Lower leg skin (tissue), 4 donors: ENCODE results near the gene ADAMTSL1. TPM values are rescaled to one million over a fixed set of nuclear protein-coding genes. Genes with fewer than 3 reads are reported as not detected.

Experiments
- DNase-seq, 2 donors: peaks; one replicate each; pipeline ENCODE4 v3.0.0-alpha.2; 2019; ENCODE audit warnings: low spot score in 2 of 2
- H3K4me3 ChIP-seq: fragments of 200-600 bp; sonication (generic); 2 replicates; pipeline ENCODE4 v1.5.1; 2017; ENCODE audit warnings: mild to moderate bottlenecking, low read depth; ENCODE audit not compliant: poor library complexity, severe bottlenecking
- POLR2A ChIP-seq, 2 donors: fragments of 450-650 bp; IDR thresholded peaks; one replicate each; pipeline ENCODE4 v1.6.1; 2016 to 2017; ENCODE audit warnings: antibody characterized with exemption in 2 of 2, mild to moderate bottlenecking in 1 of 2, moderate library complexity in 1 of 2
- WGBS, 2 donors: methylation state at CpG; one replicate each; pipeline ENCODE4 v1.1.5; 2018; 5-methylcytosine and 5-hydroxymethylcytosine counted together
- intact Hi-C: fragments of 100-400 bp; cut with DNase I; formaldehyde crosslinking; loops from one replicate; pipeline ENCODE4 v1.15.0; 2023; ENCODE audit warnings: low total_unique reads
- total RNA-seq, 4 donors: library from RNA; depleted of rRNA; stranded (reverse); fragments of >200 nt; gene quantifications; one replicate each; pipeline ENCODE4 v1.1.0, GENCODE V29; 2016
- TF ChIP-seq, protein P1 (sequence below), 3 donors: fragments of 450-650 bp; IDR thresholded peaks; one replicate each; pipeline ENCODE4 v1.5.1; 2016; ENCODE audit warnings: antibody characterized with exemption in 3 of 3, mild to moderate bottlenecking in 3 of 3, moderate library complexity in 2 of 3

Gene ADAMTSL1
- total RNA-seq, 4 donors from 2014 or later, result 1.2 to 3.6 (median 1.9) TPM

DNA sequence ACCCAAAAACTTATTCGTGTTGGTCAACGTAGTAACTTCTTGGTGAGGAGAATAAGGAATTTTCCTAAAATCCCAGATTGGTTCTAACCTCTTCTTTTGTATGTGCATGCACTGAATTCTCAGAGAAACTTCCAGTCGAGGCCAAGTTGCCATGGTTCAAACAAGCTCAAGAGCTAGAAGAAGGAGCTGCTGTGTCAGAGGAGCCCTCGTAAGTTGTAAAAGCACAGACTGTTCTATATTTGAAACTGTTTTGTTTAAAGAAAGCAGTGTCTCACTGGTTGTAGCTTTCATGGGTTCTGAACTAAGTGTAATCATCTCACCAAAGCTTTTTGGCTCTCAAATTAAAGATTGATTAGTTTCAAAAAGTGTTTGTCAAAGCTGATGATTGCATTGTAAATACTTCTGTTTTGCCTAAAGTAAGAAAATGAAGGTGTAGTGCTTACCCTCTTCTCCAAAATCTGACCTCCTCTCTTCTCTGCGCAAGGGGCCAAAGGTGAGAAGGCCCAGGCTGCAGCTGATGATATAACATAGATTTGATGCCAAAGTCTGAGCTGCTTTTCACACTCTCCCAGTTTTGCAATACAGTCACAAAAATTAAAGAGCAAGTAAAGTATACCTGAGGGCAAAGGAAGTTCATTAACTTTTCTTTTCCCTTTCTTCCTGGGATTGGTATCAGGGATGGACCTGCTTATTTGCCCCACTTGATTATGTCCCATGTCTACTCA is 210.8 kb downstream of the ADAMTSL1 start:
- 76 to 88% methylated on average over 5 of the region's 5 CpGs for WGBS, 2 donors
- no peak for DNase-seq
- intact Hi-C loops, result no loop called here
- TF ChIP-seq POLR2A (IDR thresholded peaks at IDR 0.05), result no peak
- no peak overlapping the region for H3K4me3 ChIP-seq

DNA sequence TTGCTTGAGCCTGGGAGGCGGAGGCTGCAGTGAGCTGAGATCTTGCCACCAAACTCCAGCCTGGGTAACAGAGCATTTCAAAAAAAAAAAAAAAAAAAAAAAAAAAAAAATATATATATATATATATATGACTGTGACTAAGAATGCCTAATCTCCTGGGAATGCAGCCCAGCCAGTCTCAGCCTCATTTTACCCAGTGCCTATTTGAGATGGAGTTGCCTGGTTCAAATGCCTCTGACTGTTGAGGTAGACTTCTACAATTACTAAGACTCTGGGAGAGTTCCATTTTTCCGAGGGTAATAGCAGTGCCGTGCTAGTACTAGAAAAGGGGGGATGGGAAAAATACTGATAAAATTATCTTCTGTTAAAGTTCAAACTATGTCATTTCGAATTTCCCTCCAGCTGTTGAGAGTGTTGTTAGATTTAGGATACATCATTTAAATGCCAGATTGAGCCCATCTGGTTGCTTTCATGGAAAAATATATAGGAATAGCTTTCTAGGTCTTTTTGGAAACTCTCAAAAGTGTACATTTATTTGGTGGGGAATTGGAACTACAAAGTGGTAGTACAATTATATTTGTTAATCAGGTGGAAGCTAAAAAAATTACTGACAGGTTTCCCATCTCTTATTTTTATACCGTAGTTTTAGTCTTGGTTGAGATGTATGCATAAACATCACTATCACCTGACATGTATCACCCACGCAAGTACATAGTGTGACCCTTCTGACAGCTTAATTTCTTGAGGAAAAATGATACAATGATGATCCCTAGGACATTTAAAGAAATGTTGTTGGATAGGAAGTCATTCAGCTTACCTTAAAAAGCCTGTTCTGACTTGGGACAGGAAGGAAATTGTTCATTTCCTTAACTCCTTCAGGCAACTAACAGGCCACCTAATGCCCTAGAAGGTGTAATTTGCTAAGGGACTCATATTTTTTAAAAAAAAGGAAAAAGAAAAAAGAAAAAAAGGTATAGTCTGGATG is 214.9 kb downstream of the ADAMTSL1 start:
- no peak overlapping the region for H3K4me3 ChIP-seq
- DNase-seq, result no peak
- 81 to 83% methylated on average over 6 of the region's 6 CpGs for WGBS, 2 donors
- TF ChIP-seq POLR2A (IDR thresholded peaks at IDR 0.05), result no peak
- TF ChIP-seq, protein P1, sequence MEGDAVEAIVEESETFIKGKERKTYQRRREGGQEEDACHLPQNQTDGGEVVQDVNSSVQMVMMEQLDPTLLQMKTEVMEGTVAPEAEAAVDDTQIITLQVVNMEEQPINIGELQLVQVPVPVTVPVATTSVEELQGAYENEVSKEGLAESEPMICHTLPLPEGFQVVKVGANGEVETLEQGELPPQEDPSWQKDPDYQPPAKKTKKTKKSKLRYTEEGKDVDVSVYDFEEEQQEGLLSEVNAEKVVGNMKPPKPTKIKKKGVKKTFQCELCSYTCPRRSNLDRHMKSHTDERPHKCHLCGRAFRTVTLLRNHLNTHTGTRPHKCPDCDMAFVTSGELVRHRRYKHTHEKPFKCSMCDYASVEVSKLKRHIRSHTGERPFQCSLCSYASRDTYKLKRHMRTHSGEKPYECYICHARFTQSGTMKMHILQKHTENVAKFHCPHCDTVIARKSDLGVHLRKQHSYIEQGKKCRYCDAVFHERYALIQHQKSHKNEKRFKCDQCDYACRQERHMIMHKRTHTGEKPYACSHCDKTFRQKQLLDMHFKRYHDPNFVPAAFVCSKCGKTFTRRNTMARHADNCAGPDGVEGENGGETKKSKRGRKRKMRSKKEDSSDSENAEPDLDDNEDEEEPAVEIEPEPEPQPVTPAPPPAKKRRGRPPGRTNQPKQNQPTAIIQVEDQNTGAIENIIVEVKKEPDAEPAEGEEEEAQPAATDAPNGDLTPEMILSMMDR (IDR thresholded peaks at IDR 0.05), result no peak
- intact Hi-C loops, result no loop called here

DNA sequence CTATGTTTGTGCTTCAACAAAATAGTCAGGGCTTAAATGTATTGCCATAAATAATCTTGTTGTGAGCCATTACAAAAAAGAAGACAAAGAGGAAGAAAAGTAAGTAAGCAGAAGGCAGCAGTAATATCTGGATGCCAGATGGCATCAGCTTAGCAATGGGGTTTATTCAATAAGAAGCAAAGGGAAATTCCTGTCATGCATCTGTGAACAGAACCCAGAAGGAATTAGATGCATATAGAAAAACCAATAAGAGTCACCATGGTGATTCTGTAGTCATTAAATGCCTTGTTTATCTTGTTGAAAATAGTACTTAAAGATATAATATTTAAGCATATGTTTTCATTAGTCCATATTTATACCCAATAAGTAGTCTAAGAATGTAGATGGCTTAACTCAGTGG is 216.0 kb downstream of the ADAMTSL1 start:
- no peak for DNase-seq
- TF ChIP-seq POLR2A (IDR thresholded peaks at IDR 0.05), result no peak
- no peak overlapping the region for H3K4me3 ChIP-seq
- intact Hi-C loops, result no loop called here

GRCh38 chr9:18692268-18692667 is 218.3 kb downstream of the ADAMTSL1 start:
- TF ChIP-seq, protein P1 (IDR thresholded peaks at IDR 0.05), result no peak
- TF ChIP-seq POLR2A (IDR thresholded peaks at IDR 0.05), result no peak
- WGBS, 2 donors, result 61 to 65% methylated on average over 5 of the region's 5 CpGs
- intact Hi-C loops, result no loop called here
- no peak overlapping the region for H3K4me3 ChIP-seq
- DNase-seq, result no peak

- no peak for DNase-seq
- TF ChIP-seq, protein P1 (IDR thresholded peaks at IDR 0.05), result no peak
- no peak for TF ChIP-seq POLR2A (IDR thresholded peaks at IDR 0.05)
- H3K4me3 ChIP-seq, result no peak overlapping the region
- intact Hi-C loops, result no loop called here
- WGBS, 2 donors, result 87 to 93% methylated on average over 3 of the region's 3 CpGs
Observed at GRCh38 chr9:18692962-18693361, 219.0 kb downstream of the ADAMTSL1 start.

- TF ChIP-seq POLR2A (IDR thresholded peaks at IDR 0.05), result no peak
- TF ChIP-seq, protein P1 (IDR thresholded peaks at IDR 0.05), result no peak
- H3K4me3 ChIP-seq, result no peak overlapping the region
- intact Hi-C loops, result no loop called here
- no peak for DNase-seq
Observed at GRCh38 chr9:18694959-18695668, 221.2 kb downstream of the ADAMTSL1 start.
